HEK293 (cell line): ENCODE results near the gene CYP27B1.
A peak's percentile ranks its signal among the peaks of the same experiment; 100 is the strongest.

ENCODE experiments used
- CTCF ChIP-seq: fragments of 450-650 bp; formaldehyde crosslinking; IDR thresholded peaks from 2 replicates; pipeline ENCODE4 v1.5.1; 2016; ENCODE audit warnings: missing biosample characterization, missing genetic modification characterization
- SALL2 ChIP-seq: fragments of 450-650 bp; formaldehyde crosslinking; IDR thresholded peaks from 2 replicates; pipeline ENCODE4 v1.5.0; 2017; ENCODE audit warnings: missing biosample characterization, mild to moderate bottlenecking, missing genetic modification characterization, borderline replicate concordance
- ZBTB8A ChIP-seq: fragments of 450-650 bp; formaldehyde crosslinking; IDR thresholded peaks from 2 replicates; pipeline ENCODE4 v1.5.1; 2016; ENCODE audit warnings: missing biosample characterization, missing genetic modification characterization
- ZNF184 ChIP-seq: fragments of 450-650 bp; IDR thresholded peaks from 2 replicates; pipeline ENCODE4 v1.5.1; 2018; ENCODE audit warnings: missing biosample characterization, mild to moderate bottlenecking, missing genetic modification characterization
- ZNF398 ChIP-seq: fragments of 450-650 bp; formaldehyde crosslinking; IDR thresholded peaks from 2 replicates; pipeline ENCODE4 v1.5.1; 2017; ENCODE audit warnings: missing biosample characterization, missing genetic modification characterization
- ZNF529 ChIP-seq: fragments of 450-650 bp; formaldehyde crosslinking; IDR thresholded peaks from 2 replicates; pipeline ENCODE4 v1.5.1; 2017; ENCODE audit warnings: missing genetic modification characterization, missing biosample characterization; ENCODE audit not compliant: insufficient replicate concordance
- ZNF768 ChIP-seq: fragments of 450-650 bp; formaldehyde crosslinking; IDR thresholded peaks from 2 replicates; pipeline ENCODE4 v1.5.1; 2018; ENCODE audit warnings: missing biosample characterization, mild to moderate bottlenecking, missing genetic modification characterization

- no peak for TF ChIP-seq ZNF768 (tag by site-specific recombination)
- no peak for TF ChIP-seq ZNF529 (tag by site-specific recombination)
- TF ChIP-seq SALL2: no peak
- peak; percentile 77 for TF ChIP-seq CTCF (tag by site-specific recombination)
- TF ChIP-seq ZBTB8A (tag by site-specific recombination): peak; percentile 63
- TF ChIP-seq ZNF184 (tag by site-specific recombination): no peak
- peak; percentile 92 for TF ChIP-seq ZNF398
These were observed 30.7 kb downstream of the CYP27B1 start for GRCh38 chr12:57735952-57736740.
